ENCODE data around the gene NID1. TPM values are rescaled to one million over a fixed set of nuclear protein-coding genes. Genes with fewer than 3 reads are reported as not detected.
"Not testable (repeated sequence)": the region's sequence is repeated elsewhere in the genome, so short reads cannot be mapped to it uniquely, and the experiment has no call there.

Gene NID1
- total and polyA plus RNA-seq, 7 donors: 12.0 to 31.8 (median 22.2) TPM

DNA sequence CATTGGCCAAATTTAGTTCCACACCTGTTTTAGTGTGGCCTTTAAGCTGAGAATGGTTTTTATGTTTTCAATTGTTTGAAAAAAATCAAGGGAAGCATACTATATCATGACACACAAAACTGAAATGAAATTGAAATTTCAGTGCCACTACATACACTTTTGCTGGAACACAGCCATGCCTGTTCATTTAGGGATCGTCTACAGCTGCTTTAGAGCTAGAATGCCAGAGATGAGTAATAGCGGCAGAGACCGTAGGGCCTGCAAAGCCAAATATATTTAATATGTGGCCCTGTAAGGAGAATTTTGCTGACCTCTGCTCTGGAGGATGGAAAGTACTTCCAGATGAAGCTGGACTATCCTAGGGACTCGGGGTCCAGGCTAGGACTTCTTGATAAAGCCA is 135.7 kb downstream of the NID1 start:
- H3K9me3 ChIP-seq: no peaks in the 10 kb centered on the region
- H3K27me3 ChIP-seq (ENCODE audit: insufficient read depth in 3 of 3, low read length in 2 of 3): no peaks in the 10 kb centered on the region
- no peak for ATAC-seq
- H3K27ac ChIP-seq: no peak overlapping the region
- intact Hi-C loops (cut with DNase I): no loop called here
- H3K4me3 ChIP-seq: no peak overlapping the region
- no peak for DNase-seq
- WGBS, 3 donors: 46 to 67% (median 51%) methylated on average over 4 of the region's 4 CpGs
- no peaks in the 10 kb centered on the region for H3K36me3 ChIP-seq (ENCODE audit: insufficient read depth in 1 of 2, low read depth in 1 of 2)
- TF ChIP-seq, protein P1, sequence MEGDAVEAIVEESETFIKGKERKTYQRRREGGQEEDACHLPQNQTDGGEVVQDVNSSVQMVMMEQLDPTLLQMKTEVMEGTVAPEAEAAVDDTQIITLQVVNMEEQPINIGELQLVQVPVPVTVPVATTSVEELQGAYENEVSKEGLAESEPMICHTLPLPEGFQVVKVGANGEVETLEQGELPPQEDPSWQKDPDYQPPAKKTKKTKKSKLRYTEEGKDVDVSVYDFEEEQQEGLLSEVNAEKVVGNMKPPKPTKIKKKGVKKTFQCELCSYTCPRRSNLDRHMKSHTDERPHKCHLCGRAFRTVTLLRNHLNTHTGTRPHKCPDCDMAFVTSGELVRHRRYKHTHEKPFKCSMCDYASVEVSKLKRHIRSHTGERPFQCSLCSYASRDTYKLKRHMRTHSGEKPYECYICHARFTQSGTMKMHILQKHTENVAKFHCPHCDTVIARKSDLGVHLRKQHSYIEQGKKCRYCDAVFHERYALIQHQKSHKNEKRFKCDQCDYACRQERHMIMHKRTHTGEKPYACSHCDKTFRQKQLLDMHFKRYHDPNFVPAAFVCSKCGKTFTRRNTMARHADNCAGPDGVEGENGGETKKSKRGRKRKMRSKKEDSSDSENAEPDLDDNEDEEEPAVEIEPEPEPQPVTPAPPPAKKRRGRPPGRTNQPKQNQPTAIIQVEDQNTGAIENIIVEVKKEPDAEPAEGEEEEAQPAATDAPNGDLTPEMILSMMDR (IDR thresholded peaks at IDR 0.05): no peak
- no peaks in the 10 kb centered on the region for H3K4me1 ChIP-seq

DNA sequence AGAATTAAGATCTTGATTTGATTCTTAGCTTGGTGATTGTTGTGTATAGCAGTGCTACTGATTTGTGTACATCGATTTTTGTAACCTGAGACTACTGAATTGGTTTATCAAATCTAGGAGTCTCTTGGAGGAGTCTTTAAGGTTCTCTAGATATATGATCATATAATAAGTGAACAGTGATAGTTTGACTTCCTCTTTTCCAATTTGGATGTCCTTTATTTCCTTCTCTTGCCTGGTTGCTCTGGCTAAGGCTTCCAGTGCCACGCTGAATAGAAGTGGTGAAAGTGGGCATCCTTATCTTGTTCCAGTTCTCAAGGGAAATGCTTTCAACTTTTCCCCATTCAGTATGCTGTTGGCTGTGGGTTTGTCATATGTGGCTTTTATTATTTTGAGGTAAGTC is 136.7 kb downstream of the NID1 start:
- ATAC-seq: no peak
- DNase-seq: no peak
- H3K27ac ChIP-seq: no peak overlapping the region
- H3K9me3 ChIP-seq: no peaks in the 10 kb centered on the region
- no peaks in the 10 kb centered on the region for H3K27me3 ChIP-seq (ENCODE audit: insufficient read depth in 3 of 3, low read length in 2 of 3)
- H3K4me1 ChIP-seq: no peaks in the 10 kb centered on the region
- intact Hi-C loops (cut with DNase I): no loop called here
- TF ChIP-seq, protein P1 (IDR thresholded peaks at IDR 0.05): no peak
- H3K4me3 ChIP-seq: no peak overlapping the region
- WGBS, 3 donors: 81 to 92% (median 86%) methylated on average over 2 of the region's 2 CpGs
- no peaks in the 10 kb centered on the region for H3K36me3 ChIP-seq (ENCODE audit: insufficient read depth in 1 of 2, low read depth in 1 of 2)

DNA sequence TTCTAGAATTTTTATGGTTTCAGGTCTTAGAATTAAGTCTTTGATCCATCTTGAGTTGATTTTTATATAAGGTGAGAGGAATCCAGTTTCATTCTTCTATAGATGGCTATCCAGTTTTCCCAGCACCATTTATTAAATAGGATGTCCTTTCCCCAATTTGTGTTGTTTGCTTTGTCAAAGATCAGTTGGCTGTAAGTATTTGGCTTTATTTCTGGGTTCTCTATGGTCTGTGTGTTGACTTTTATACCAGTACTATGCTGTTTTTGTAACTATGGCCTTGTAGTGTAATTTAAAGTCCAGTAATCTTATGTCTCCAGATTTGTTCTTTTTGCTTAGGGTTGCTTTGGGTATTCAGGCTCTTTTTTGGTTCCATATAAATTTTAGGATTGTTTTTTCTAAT is 137.3 kb downstream of the NID1 start:
- H3K9me3 ChIP-seq; intact Hi-C loops (cut with DNase I); H3K27me3 ChIP-seq (ENCODE audit: insufficient read depth in 3 of 3, low read length in 2 of 3); H3K36me3 ChIP-seq (ENCODE audit: insufficient read depth in 1 of 2, low read depth in 1 of 2); H3K4me1 ChIP-seq; H3K27ac ChIP-seq; ATAC-seq; DNase-seq; H3K4me3 ChIP-seq: not testable (repeated sequence)

Other genes with a start within 250 kb of the NID1 start
- gene LYST, start 198.2 kb downstream of the NID1 start, total RNA-seq: 1 to 10 TPM; 5.6 to 8.6 (median 6.3) TPM
- gene LYST, start 198.2 kb downstream of the NID1 start, polyA plus RNA-seq: 1 to 10 TPM; 2.4 to 4.2 (median 3.3) TPM
- gene GPR137B, start 77.4 kb upstream of the NID1 start, total RNA-seq: 1 to 10 TPM; 1.5 to 1.9 (median 1.6) TPM
- under 1 TPM; 0.60 to 0.77 (median 0.69) TPM for gene GPR137B, start 77.4 kb upstream of the NID1 start, polyA plus RNA-seq
- 1 to 10 TPM; 2.6 to 6.0 (median 2.6) TPM for gene ERO1B, start 216.9 kb upstream of the NID1 start, total RNA-seq
- 1 to 10 TPM; 1.3 to 2.8 (median 2.2) TPM for gene ERO1B, start 216.9 kb upstream of the NID1 start, polyA plus RNA-seq

All from psoas muscle (tissue), 8 donors.